Measurements from ENCODE around the gene RHOU. TPM values are rescaled to one million over a fixed set of nuclear protein-coding genes. Genes with fewer than 3 reads are reported as not detected.

RHOU gene
- total RNA-seq, 1 donor from 2014 or later, result 20.1 TPM

DNA sequence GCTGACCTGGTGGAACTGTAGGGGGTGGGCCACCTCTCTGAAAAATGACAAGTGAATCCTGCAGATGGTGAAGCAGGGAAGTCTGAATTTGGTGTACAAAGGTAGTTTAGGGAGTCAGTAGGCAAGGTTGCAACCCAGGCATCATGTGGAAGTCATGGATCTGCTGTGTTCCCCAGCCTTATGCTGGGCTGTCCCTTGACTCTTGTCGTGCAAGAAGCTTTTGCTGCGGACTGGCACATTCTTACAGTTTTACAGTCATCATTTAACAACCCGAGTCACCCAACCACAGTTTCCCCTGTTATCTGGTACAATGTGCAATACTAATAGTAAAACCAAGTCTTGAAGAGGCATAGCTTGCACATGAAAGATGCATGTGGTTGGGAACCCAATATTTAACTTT is 13.2 kb downstream of the RHOU start:
- Mint-ChIP-seq H3K4me3 (no peak overlapping the region), H3K4me1 (peaks cover 3% of the 10 kb centered on the region), H3K27me3 (ENCODE audit: low read depth) (peaks cover 4% of the 10 kb centered on the region), H3K9me3 (no peaks in the 10 kb centered on the region), H3K27ac (ENCODE audit: unreplicated experiment) (no peak overlapping the region), H3K36me3 (ENCODE audit: low read depth) (peaks cover 9% of the 10 kb centered on the region)
- DNase-seq (ENCODE audit: low read depth, low spot score), result no peak
- TF ChIP-seq, protein P1, sequence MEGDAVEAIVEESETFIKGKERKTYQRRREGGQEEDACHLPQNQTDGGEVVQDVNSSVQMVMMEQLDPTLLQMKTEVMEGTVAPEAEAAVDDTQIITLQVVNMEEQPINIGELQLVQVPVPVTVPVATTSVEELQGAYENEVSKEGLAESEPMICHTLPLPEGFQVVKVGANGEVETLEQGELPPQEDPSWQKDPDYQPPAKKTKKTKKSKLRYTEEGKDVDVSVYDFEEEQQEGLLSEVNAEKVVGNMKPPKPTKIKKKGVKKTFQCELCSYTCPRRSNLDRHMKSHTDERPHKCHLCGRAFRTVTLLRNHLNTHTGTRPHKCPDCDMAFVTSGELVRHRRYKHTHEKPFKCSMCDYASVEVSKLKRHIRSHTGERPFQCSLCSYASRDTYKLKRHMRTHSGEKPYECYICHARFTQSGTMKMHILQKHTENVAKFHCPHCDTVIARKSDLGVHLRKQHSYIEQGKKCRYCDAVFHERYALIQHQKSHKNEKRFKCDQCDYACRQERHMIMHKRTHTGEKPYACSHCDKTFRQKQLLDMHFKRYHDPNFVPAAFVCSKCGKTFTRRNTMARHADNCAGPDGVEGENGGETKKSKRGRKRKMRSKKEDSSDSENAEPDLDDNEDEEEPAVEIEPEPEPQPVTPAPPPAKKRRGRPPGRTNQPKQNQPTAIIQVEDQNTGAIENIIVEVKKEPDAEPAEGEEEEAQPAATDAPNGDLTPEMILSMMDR (conservative IDR thresholded peaks at IDR 0.05), result no peak

DNA sequence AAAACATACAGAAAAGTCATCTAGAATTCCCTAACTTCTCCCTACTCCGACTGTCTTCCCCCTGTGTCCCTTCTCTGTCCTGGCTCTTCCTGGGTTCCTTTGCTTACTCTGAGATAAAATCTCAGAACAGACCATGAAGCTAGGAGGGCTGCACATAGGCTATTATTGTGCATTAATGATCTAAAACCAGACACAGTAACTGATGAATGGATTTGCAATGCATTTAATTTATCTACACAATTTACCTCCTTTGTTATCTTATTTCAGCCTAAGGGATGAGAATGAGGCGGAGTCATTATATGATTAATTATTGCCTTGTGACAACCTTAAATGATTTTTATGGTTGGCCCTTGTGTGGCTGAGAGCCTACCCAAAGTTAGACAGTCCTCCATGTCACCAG is 14.5 kb downstream of the RHOU start:
- Mint-ChIP-seq H3K4me3 (no peak overlapping the region), H3K27me3 (ENCODE audit: low read depth) (peaks cover 9% of the 10 kb centered on the region), H3K36me3 (ENCODE audit: low read depth) (peaks cover 5% of the 10 kb centered on the region), H3K9me3 (no peaks in the 10 kb centered on the region), H3K4me1 (peaks cover 6% of the 10 kb centered on the region), H3K27ac (ENCODE audit: unreplicated experiment) (no peak overlapping the region)
- DNase-seq (ENCODE audit: low read depth, low spot score), result no peak
- TF ChIP-seq, protein P1 (conservative IDR thresholded peaks at IDR 0.05), result no peak

DNA sequence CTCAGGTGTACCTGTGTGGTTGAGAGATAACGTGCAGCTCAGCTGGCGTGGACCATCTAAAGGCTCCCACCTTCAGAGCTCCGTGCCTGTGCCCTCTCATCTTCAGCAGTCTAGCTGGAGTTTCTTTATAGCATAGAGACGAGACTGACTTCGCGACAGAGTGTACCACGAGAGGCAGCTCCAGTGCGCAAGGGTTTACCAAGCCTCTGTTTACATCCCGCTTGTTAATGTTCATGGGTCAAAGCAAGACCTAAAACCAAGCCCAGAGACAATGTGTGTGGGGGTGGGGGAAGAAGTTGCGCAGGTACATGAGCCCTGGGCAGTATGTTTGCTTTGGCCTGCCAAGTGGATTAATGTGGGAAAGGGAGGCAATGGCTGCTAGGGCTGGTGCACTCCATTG is 15.6 kb downstream of the RHOU start:
- TF ChIP-seq, protein P1 (conservative IDR thresholded peaks at IDR 0.05), result no peak
- Mint-ChIP-seq H3K9me3 (no peaks in the 10 kb centered on the region), H3K4me1 (peaks cover 8% of the 10 kb centered on the region), H3K4me3 (no peak overlapping the region), H3K27me3 (ENCODE audit: low read depth) (peaks cover 17% of the 10 kb centered on the region), H3K36me3 (ENCODE audit: low read depth) (peaks cover 5% of the 10 kb centered on the region), H3K27ac (ENCODE audit: unreplicated experiment) (no peak overlapping the region)
- no peak for DNase-seq (ENCODE audit: low read depth, low spot score)

DNA sequence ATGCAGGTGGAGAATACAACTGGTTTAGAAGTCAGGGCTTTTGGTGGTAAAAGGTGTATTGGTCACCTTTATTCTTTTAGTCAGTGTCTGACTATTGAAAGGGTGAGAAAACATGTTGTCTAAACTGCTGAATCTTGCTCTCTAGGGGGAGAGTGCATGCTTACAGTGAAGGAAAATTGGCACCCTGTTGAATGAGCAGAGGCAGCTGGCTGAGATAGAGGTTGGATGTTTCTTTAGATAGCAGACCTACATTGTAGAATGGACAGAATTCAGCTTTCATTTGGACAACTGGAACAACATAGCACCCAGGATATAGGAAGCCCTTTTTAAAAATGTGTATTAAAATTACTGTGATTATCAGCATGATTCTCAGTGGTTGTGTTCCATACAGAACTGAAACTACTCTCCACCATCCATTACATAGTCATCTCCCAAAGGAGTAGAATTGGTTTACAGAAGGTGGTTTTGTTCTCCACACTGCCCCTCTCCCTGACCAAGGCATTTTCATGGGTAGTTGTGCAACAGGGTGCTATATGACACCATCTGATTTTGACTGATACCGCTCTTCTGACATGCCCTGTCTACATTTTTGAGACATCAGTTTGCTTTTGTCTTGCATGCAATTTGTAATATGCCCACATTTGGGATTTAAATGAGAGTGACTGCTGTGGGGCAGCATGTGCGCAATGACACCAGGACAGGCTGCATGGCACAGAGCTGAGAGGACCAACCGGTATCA is 16.2 kb downstream of the RHOU start:
- H3K9me3 Mint-ChIP-seq, result no peaks in the 10 kb centered on the region
- no peak for DNase-seq (ENCODE audit: low read depth, low spot score)
- peaks cover 19% of the 10 kb centered on the region for H3K27me3 Mint-ChIP-seq (ENCODE audit: low read depth)
- peaks cover 13% of the 10 kb centered on the region for H3K4me1 Mint-ChIP-seq
- peaks cover 3% of the 10 kb centered on the region for H3K36me3 Mint-ChIP-seq (ENCODE audit: low read depth)
- TF ChIP-seq, protein P1 (conservative IDR thresholded peaks at IDR 0.05), result no peak
- no peak overlapping the region for H3K27ac Mint-ChIP-seq (ENCODE audit: unreplicated experiment)
- no peak overlapping the region for H3K4me3 Mint-ChIP-seq

DNA sequence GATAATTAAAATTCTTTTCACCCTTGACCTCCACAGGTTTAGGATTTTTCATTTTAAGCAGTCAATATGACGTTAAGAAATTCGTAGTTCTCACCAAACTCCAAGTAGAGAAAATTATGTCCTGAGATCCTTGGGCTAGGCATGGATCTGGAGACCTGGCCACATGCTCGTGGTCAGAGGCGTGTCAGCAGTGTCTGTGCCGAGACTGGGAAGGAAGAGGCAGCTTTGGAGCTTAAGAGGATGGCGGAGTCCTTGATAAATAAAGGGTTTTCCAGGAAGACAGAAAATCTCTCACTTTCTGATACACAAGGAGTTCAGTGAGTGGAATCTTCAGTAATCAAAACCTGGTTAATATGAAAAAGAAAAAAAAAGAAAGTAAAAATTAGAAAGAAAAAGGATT is 17.0 kb downstream of the RHOU start:
- Mint-ChIP-seq H3K36me3 (ENCODE audit: low read depth) (no peaks in the 10 kb centered on the region), H3K4me1 (peaks cover 13% of the 10 kb centered on the region), H3K9me3 (no peaks in the 10 kb centered on the region), H3K27ac (ENCODE audit: unreplicated experiment) (no peak overlapping the region), H3K27me3 (ENCODE audit: low read depth) (peaks cover 19% of the 10 kb centered on the region), H3K4me3 (no peak overlapping the region)
- TF ChIP-seq, protein P1 (conservative IDR thresholded peaks at IDR 0.05), result no peak
- DNase-seq (ENCODE audit: low read depth, low spot score), result no peak

Measured in neural crest cell (in vitro differentiated cells).